Measurements from ENCODE around the gene CATSPERZ. TPM values are rescaled to one million over a fixed set of nuclear protein-coding genes. Genes with fewer than 3 reads are reported as not detected.

CATSPERZ gene
- total RNA-seq, 4 donors from 2014 or later = 20.9 TPM; not detected in 3

DNA sequence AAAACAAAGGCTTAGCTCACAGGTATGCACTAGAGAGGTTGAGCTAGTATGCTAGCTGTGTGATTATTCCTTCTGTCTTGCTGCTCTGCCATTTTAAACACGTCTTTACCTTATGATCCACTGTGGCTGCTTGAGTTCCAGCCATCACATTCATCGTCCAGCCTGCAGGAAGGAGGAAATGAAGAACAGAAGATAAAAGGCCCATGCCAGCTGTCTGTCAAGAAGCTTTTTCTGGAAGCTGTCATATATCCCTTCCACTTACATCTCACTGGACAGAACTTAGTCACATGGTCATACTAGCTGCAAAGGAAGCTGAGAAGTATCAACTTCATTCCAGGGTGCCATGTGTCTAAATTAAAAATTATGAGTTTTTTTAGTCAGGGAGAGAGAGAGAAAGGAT is 27.2 kb downstream of the CATSPERZ start:
- intact Hi-C loops (cut with DNase I; ENCODE audit: low total_unique reads) (no loop called here), in situ Hi-C loops (cut with MboI; ENCODE audit: low pct_ligation_motif_present in 1 of 4, low pct_unique_long_range_greater_than_20kb in 1 of 4, low sequenced_read_pairs in 3 of 4) (no loop called here)
- TF ChIP-seq EP300 (IDR thresholded peaks at IDR 0.05; ENCODE audit: low read depth) (no peak), POLR2AphosphoS5 (IDR thresholded peaks at IDR 0.05) (no peak), CTCF (IDR thresholded peaks at IDR 0.05) (no peak), POLR2A (IDR thresholded peaks at IDR 0.05) (no peak)
- Histone ChIP-seq H3K9me3 (no peaks in the 10 kb centered on the region), H3K27ac (peak overlapping the region; percentile 57 to 83 (median 74)), H3K4me1 (peaks cover 10 to 43% (median 38%) of the 10 kb centered on the region in 4 donors), H3K36me3 (no peaks in the 10 kb centered on the region), H3K4me3 (no peak overlapping the region), H3K27me3 (no peaks in the 10 kb centered on the region)
- WGBS, 2 donors (ENCODE audit: low coverage in 1 of 2) = 78 to 83% methylated on average over 1 to 2 of the region's 2 CpGs
- no peak for DNase-seq

DNA sequence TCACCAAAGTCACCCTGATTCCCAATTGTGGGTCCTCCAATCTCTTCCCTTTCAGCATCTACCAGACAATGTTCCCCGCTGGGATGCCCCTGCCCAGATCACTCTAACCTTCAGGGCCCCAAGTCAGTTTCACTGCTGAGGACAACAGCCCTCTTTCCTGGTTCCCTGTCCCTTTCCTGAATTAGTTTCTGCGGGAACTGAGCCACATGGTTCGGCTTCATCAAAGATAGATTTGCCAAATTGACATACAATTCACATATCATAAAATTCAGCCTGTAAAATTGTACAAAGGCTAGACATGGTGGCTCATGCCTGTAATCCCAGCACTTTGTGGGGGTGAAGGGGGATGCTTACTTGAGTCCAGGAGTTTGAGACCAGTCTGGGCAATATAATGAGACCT is 27.8 kb downstream of the CATSPERZ start:
- peak overlapping the region; percentile 65 to 83 (median 81) for H3K27ac ChIP-seq
- TF ChIP-seq POLR2A (IDR thresholded peaks at IDR 0.05) (no peak), EP300 (IDR thresholded peaks at IDR 0.05; ENCODE audit: low read depth) (no peak), POLR2AphosphoS5 (IDR thresholded peaks at IDR 0.05) (peak in 1 of 3 donors; percentile 38)
- in situ Hi-C loops (cut with MboI; ENCODE audit: low pct_ligation_motif_present in 1 of 4, low pct_unique_long_range_greater_than_20kb in 1 of 4, low sequenced_read_pairs in 3 of 4) (no loop called here), intact Hi-C loops (cut with DNase I; ENCODE audit: low total_unique reads) (no loop called here)
- H3K4me3 ChIP-seq = no peak overlapping the region
- H3K9me3 ChIP-seq = no peaks in the 10 kb centered on the region
- DNase-seq = peak; percentile 66
- no peaks in the 10 kb centered on the region for H3K36me3 ChIP-seq
- peaks cover 10 to 44% (median 38%) of the 10 kb centered on the region in 4 donors for H3K4me1 ChIP-seq
- 33 to 57% methylated on average over 3 of the region's 3 CpGs for WGBS, 2 donors (ENCODE audit: low coverage in 1 of 2)
- no peaks in the 10 kb centered on the region for H3K27me3 ChIP-seq

DNA sequence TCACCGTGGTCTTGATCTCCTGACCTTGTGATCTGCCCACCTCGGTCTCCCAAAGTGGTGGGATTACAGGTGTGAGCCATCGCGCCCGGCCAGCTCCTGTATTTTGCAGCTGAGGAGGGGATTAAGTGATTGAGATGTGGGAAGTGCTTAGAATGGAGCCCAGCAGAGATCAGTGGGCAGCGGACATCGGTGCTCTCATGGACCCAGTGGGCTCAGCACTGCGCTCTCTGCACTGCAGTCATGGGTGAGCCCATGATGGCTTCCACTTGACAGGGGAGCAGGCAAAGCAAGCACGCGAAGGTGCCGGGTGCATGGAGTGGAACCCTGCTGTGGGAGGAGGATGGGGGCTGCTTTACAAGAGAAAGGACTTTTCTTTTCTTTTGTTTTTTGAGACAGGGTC is 30.7 kb downstream of the CATSPERZ start:
- no peaks in the 10 kb centered on the region for H3K9me3 ChIP-seq
- H3K27ac ChIP-seq = peak overlapping the region; percentile 54 to 83 (median 58)
- peaks cover 10 to 56% (median 42%) of the 10 kb centered on the region in 4 donors for H3K4me1 ChIP-seq
- no peak for TF ChIP-seq POLR2A (IDR thresholded peaks at IDR 0.05)
- no peak for TF ChIP-seq EP300 (IDR thresholded peaks at IDR 0.05; ENCODE audit: low read depth)
- no peak for TF ChIP-seq CTCF (IDR thresholded peaks at IDR 0.05)
- TF ChIP-seq POLR2AphosphoS5 (IDR thresholded peaks at IDR 0.05) = no peak
- intact Hi-C loops (cut with DNase I; ENCODE audit: low total_unique reads) = no loop called here
- H3K4me3 ChIP-seq = no peak overlapping the region
- in situ Hi-C loops (cut with MboI; ENCODE audit: low pct_ligation_motif_present in 1 of 4, low pct_unique_long_range_greater_than_20kb in 1 of 4, low sequenced_read_pairs in 3 of 4) = no loop called here
- WGBS, 2 donors (ENCODE audit: low coverage in 1 of 2) = 84 to 92% methylated on average over 7 to 11 of the region's 11 CpGs
- no peaks in the 10 kb centered on the region for H3K36me3 ChIP-seq
- DNase-seq = no peak
- H3K27me3 ChIP-seq = no peaks in the 10 kb centered on the region

GRCh38 chr11:64331569-64332371 is 31.6 kb downstream of the CATSPERZ start:
- in situ Hi-C loops (cut with MboI; ENCODE audit: low pct_ligation_motif_present in 1 of 4, low pct_unique_long_range_greater_than_20kb in 1 of 4, low sequenced_read_pairs in 3 of 4) = no loop called here

More at GRCh38 chr11:64331569-64332371, 31.6 kb downstream of the CATSPERZ start:
- intact Hi-C loops (cut with DNase I; ENCODE audit: low total_unique reads) = no loop called here
- Histone ChIP-seq H3K36me3 (no peaks in the 10 kb centered on the region), H3K4me1 (peaks cover 10 to 56% (median 42%) of the 10 kb centered on the region in 4 donors), H3K9me3 (no peaks in the 10 kb centered on the region), H3K27me3 (no peaks in the 10 kb centered on the region), H3K27ac (peak overlapping the region; percentile 54 to 83 (median 58)), H3K4me3 (no peak overlapping the region)
- TF ChIP-seq CTCF (IDR thresholded peaks at IDR 0.05) (peak; percentile 41 to 86 (median 56)), POLR2AphosphoS5 (IDR thresholded peaks at IDR 0.05) (peak in 1 of 3 donors; percentile 2), EP300 (IDR thresholded peaks at IDR 0.05; ENCODE audit: low read depth) (no peak)
- WGBS, 2 donors (ENCODE audit: low coverage in 1 of 2) = 15% methylated on average over 18 of the region's 20 CpGs; no CpG with 5 or more reads in 1 of the 2 donors
- DNase-seq = peak; percentile 92

Measured in transverse colon (tissue), 4 donors.